T follicular helper cell (primary cell): ENCODE data around the gene IQUB.
"Not testable (repeated sequence)": the region's sequence is repeated elsewhere in the genome, so short reads cannot be mapped to it uniquely, and the experiment has no call there.

Source experiments
- DNase-seq: peaks from one replicate; pipeline ENCODE4 v3.0.0-alpha.2; 2020; ENCODE audit warnings: low read depth

Gene IQUB

DNA sequence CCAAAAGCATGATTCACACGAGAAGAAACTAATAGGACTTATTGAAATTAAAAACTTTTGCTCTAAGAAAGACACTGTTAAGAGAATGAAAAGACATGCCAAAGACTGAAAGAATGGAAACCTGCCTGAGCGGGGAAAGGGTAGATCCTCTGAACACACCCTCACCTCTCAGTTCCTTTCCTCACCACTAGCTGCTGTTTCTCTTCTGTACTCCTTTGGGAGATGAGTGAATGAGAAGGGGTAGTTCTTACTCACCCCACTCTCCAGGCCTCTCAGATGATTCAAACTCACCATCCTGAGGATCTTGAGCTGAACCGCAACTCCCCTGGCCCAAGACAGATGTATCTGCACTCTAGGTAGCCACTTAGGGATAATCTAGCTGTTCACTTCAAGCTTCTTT, 41.9 kb downstream of the IQUB start:
- no peak for DNase-seq

DNA sequence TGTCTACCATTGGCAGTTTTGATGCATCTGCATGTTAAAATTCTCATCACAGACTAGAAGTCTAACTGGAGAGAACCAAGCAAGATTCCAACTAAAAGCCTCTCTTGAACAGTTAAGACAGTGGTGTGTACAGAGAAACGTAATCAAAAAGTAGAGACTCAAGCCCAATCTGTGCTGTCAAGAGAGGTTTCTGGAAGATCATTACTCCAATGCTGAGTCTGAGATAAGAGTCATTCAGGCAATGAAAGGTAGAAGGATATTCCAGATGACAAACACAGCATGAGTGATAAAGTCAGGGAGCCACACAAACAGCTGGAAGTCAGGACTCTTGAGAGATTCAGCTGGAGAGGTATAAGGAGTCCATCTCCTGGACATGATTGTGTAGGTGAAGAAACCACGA, 48.7 kb downstream of the IQUB start:
- DNase-seq, result no peak

DNA sequence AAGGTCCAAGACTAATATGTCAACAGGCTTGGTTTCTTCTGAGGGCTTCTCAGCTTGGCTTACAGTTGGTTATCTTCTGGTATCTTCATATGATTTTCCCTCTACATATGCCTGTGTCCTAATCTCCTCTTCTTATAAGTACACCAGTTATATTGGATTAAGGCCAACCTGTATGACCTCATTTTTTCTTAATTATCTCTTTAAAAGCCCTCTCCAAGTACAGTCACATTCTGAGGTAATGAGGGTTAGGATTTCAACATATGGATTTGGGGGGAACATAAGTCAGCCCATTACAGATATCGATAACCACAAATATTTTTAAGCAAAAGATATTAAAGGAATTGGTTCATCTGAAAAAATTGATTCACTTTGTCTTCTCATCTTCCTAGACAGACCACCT, 49.2 kb downstream of the IQUB start:
- DNase-seq, result no peak

DNA sequence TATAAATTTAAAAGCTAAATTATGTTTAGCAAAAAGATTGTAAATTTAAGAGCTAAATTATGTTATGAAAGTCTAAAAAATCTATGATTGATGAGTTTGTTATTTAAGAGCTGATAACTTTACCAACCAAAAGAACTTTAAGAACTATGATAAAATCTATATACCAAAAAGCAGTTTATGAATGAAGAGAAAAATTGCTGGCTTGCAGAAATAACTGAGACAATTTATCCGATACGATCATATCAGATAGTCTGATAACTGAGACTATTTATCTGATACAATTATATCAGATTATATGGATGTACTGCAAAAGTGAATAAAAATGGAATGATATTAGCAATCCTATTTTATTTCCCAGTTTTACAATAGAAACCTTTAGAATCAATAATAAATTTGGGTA, 50.2 kb downstream of the IQUB start:
- no peak for DNase-seq

DNA sequence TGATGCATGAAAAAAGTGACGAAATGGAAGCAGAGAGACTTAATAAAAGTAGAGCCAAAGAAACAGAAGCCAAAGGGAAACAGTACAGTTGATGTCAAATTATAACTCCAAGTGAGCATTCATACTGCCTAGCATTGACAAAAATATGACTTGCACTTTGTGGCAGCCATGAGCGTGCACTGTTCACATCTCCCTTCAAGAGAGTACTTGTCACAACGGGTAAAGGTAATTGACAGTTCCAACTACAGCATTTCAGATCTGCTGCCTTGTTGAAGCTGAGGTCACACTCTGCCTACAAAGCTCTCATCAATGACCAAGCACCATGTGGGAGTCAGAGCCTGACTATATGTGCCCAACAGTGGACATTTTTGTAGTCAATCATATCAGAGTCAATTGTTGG, 54.3 kb downstream of the IQUB start:
- DNase-seq, result no peak

DNA sequence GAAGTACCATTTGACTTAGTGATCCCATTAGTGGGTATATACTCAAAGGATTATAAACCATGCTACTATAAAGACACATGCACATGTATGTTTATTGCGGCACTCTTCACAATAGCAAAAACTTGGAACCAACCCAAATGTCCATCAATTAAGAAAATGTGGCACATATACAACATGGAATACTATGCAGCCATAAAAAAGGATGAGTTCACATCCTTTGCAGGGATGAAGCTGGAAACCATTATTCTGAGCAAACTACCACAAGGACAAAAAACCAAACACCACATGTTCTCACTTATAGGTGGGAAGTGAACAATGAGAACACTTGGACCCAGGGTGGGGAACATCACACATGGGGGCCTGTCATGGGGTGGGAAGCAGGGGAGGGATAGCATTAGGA, 56.3 kb downstream of the IQUB start:
- DNase-seq, result not testable (repeated sequence)

DNA sequence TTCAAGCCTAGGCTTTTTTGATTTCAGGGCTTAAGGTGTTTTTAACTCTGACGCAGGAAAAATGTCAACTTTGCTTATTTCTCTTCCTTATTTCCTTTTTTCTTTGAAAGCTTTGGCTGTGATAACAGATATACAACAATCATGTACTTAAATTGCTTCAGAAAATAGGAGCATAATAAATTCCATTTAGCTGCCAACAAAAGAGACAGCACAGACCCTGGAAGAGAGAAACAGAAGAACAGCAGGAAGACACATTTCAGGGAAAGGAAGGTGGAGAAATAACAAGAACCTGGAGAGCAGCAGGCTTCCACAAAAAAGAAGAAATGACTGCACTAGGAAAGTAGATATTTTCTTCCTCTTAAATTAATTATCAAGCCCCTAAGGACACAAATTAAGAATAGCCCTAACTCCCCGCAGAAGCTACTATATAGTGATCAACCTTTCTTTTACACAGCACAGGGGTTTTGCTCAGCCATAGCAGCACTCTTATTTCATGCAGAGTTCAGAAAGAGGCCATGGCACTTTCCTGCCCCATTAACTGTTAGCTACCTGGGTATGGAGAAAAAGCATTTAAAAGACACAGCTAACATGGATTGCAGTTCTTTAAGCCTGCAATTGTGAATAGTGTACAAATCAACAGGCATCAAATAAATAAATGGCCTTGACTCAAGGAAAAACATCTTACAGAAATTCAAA, 61.5 kb downstream of the IQUB start:
- no peak for DNase-seq

DNA sequence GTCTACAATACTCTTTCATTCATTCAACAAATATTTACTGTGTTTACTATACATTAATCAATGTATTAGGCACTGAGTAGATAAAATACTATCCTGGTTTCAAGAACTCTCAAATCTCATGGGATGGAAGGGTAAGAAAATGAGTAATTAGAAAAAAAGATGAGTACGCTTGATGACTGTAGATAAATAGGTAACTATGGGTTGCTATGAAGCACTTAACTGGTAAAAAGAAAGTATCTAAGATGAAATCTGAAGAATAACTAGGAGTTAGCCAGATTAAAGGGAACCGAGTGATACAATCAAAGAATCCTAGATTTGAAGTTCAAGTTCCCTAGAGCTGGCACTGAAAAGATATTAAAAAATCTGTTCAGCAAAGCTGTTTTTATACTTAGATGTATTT, 62.1 kb downstream of the IQUB start:
- no peak for DNase-seq

DNA sequence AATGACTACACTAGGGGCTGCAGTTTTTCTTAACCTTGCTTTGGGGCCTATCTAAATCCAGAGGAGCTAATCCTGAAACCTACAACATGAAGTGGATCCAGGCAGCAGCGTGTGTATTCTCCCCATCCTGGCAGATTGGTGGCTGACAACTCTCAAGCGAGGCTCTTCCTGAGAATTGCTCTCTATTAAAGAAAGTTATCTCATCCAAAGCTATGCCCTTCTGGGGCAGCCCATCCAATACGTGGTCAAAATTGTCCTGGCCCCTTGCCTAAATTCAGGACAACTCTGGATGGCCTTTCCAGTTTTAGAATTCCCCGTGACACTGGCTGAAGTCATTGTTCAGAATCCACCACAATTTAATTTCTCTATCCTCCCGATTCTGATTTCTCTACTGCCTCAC, 66.1 kb downstream of the IQUB start:
- DNase-seq, result no peak

DNA sequence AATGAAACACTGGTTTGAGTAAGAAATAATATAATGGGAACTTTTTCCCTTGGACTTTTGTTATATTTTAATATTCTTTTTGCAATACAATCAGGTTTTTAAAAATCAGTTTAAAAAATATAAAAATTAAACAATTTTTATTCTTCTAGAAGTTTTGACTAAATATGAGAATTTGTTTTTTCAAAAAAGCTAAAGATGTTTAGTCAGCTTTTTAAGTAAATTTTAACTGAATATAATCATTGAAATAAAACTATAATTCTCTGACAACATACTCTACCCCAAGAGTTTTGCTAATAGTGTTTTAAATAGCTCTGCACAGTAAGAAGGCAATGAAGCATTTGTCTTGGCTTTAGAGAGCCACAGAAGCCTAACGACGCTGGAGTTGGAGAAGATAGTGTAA, 70.5 kb downstream of the IQUB start:
- DNase-seq, result no peak

DNA sequence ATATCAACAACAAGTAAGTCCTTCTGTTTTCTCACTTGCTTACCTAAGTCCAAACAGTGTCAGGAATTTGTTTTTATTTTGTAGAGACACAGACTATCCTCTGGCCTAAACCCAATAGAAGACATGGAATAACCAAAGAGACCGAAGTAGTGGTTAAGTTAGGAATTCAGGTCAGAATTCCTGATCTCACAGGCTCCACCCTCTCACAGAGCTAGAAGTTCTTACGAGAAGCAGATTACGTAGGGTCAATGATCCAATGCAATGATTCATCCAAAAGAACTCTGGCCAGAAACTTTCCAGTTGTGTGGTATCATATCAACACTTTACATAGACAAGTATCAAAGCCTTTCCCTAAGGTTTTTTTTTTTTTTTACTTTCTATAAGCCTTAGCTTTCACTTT, 73.8 kb downstream of the IQUB start:
- DNase-seq, result no peak

DNA sequence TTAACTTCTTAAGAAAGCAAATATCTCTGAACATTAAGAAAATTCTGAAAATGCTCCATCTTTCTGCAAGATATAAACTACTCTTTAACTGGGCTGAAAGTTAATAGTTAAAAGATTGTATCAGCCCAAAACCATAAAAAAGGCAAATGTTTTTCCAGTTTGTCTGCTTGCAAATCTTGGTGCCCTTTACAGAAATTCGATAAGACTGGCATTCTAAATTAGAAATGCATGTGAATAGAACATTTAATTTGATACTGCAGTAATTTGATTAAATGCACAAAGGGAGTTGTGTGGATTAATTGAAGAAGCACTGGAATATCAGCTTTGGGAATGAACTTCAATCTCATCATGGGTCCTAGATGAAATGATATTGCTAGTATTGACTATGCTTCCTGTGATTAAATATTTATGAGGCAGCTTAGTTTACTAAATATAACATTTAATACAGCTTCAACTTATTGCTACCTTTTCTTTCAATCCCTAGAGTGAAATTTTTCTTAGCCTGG, 78.4 kb downstream of the IQUB start:
- DNase-seq, result no peak

DNA sequence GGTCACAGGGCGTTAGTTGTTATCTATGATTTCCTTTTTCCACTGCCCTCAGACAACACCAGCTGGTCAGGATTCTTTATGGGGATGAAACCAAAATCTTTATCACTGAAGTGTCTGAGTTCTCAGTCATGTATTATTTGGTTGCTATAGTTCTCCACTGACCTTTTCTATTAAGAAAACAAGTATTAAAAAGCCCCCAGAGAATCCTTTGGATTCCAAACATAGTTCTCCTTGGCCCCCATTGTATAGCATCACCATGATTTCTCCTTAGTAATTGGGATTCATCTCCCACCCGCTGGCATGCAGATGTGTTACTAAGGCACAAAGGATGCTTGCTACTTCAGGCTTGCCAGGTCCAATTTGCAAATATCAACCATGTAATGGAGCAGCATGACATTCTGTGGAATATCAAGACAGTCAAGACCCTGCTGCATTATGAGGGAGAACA, 94.3 kb downstream of the IQUB start:
- DNase-seq, result no peak

DNA sequence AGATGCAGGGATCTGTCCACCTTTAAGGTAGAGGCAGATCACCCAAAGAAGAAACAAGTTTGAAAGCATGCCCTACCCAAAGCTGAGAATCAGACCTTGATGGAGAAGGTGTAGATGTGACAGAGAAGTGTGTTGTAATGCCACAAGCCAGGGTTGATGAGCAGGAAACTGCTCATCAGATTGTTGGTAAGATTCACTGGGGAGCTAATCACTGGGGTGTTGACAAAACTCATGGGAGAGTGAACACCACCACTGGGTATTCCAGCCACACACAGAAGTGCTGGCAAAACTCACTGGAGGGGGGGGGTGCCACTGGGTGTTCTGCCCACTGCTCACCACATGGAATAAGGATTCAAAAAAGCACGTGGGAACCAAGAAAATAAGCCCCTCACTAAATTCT, 95.2 kb downstream of the IQUB start:
- no peak for DNase-seq

DNA sequence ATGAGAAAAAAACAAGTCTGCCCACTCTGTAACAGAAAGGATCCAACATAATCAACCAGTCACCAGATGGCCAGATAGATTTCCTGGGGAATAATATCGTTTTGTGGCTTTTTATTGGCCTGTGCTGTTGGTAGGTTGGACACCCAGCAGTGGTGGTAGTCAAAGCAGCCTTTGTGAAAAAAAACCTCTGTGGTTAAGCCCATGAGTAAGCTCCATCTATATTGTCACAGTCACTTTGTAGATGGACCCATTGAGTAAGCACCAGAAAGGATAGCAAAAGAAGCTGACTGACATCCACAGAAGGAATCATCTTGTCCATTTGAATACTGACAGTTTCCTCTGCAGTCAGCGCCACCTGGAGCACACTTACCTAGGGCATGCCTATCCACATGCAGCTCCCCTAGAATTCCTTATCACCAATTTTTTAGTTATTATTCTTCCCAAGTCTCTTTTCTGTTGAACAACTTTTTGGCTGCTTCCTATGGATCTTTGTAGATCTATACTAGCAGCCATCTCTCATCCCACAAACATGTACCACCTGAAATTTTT, 96.9 kb downstream of the IQUB start:
- no peak for DNase-seq

DNA sequence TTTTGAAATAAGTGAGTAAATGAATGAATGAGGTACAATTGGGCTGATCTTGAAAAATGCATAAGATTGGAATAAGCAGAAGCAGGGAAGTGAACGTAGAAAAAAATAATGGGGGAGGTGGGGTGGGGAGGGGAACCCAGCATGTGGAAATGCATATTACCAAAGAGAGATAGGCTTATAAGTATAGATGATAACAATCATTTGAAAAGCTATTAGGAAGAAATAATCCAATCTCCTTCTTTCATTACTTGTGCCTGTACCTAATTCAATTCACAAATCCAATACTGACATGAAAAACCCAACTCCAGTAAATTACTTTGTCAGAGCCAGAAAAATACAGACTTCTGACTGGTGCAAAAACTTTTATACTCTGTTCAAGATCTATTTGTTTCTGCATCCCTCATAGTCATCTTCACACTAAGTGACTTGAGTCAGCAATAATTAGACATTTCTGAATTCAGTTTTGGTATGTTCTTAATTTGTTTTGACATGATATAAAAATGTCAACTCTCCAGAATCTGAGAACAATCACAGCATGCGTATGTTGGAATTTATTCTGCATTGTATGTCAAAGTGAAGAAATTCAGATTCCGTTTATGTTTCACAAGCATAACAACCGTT, 99.2 kb downstream of the IQUB start:
- no peak for DNase-seq

DNA sequence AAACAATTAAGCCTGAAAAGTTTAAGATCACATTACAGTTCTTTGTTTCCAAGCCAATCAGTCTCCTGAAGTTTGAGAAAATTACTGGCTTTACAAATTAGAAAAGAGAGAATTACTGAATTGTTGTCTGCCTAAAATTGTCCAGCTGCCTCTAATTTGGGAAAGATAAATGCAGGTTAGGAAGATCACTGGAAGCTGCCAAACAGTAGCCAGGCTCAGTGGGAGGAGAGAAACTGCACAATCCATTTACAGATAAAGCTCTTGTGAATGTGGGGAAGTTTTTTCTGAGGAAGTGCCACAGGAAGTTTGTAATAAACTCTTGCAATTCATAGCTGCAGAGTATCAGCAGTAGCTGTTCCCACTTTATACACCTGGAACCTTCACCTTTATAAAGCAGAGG, 100.7 kb downstream of the IQUB start:
- DNase-seq, result no peak

DNA sequence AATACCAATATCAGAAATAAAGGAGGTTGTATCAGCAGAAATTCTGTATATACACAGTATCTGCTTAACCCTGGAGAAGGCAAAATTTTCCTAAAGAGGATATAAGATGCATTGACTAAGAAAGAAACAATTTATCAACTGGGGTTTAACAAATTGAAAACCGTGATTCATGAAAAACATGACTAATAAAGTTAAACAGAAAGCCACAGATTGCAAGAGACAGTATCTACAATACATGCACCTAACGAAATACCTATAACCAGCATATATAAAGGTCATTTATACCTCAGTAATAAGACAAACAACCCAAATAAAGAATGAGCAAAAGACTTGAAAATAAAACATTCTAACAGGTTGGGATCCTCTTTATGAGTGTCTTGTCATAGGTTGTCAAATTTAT, 101.8 kb downstream of the IQUB start:
- no peak for DNase-seq

DNA sequence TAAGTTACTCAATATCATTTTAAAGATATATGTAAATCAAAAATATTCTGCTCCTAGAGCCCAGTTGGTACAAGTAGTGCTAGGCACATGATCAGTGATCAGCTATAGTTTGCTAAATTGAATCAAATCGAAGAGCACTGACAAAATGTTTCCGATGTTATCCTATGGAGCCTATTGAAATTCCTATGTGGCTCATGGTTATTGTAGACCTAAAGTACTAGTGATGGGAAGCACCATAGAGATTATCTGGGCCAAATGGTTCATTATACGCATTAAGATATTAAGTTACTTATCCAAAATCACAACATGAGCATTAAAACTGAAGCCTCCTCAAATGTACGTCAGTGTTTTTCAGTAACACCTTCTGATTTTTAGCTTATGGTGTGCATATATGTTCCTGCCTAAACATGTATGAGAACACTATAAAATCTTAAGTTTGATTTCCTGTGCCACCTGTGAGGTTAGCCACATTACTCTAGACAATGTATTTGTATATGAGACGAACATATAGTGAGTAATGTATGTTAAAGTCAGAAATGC, 103.2 kb downstream of the IQUB start:
- no peak for DNase-seq

DNA sequence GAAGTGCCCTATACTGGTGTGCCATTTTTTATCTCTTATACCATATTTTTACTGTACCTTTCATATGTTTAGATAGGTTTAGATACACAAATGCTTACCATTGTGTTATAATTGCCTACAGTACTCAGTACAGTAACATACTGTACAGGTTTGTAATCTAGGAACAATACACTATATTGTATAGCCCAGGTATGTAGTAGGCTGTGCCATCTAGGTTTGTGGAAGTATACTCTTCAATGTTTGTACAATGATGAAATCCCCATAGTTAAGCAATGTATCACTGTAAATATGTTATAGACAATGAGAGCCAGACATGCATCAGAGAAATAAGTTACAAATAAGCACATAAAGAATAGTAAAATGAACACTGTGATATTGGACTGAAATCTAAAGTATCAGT, 109.1 kb downstream of the IQUB start:
- DNase-seq, result no peak

DNA sequence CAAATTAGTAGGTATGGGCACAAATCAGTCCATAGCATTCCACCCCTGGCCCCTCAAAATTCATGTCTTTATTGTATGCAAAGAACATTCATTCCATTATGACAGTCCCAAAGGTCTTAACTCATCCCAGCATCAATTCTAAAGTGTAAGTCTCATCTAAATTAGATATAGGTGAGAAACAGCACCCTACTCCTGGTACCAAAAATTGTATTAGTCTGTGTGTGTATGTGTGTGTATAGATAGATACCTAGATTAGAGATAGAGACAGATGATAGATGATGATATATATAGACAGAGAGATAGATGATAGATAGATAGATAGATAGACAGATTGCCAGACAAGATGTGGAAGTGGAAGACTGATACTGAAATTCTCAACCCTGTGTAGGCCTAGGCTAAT, 109.9 kb downstream of the IQUB start:
- DNase-seq, result no peak

DNA sequence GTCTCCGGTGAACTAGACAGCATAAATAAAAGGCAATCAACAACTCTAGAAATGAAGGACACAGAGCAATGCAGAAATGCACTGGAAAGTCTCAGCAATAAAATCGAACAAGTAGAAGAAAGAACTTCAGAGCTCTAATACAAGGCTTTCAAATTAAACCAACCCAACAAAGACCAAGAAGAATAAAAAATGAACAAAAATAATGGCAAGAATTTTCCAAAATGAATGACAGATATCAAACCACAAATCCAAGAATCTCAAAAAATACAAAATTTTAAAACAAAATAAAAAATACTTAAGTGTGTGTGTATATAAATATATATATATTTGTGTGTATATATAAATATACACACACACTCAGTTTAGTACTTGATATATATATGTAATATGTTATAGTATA, 110.8 kb downstream of the IQUB start:
- DNase-seq, result no peak

DNA sequence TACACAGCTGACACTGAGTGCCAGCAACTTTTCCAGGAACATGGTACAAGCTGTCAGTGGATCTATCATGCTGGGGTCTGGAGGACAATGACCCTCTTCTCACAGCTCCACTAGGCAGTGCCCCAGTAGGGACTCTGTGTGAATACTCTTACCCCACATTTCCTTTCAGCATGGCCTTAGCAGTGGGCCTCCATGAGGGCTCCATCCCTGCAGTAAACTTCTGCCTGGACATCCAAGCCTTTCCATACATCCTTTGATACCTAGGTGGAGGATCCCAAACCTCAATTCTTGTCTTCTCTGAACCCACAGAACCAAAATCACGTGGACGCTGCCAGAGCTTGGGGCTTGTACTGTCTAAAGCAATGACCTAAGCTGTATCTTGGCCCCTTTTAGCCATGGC, 116.8 kb downstream of the IQUB start:
- DNase-seq, result no peak
